IMR-90 (cell line): ENCODE data around the gene FRYL. TPM values are rescaled to one million over a fixed set of nuclear protein-coding genes. Genes with fewer than 3 reads are reported as not detected.

Experiments used
- ATAC-seq: fragments of 200-7000 bp; cut with Tn5 transposase; 2 replicates; pipeline ENCODE4 v1.9.1; 2020; ENCODE audit warnings: low read depth, mild to moderate bottlenecking, moderate library complexity
- BruUV-seq: library from RNA; stranded (reverse); fragments of 400-500 nt; replicated peaks from 2 replicates; lab custom pipeline; 2021; lab: Mats Ljungman, UMichigan
- CTCF ChIA-PET: fragments of 300-600 bp; formaldehyde crosslinking; extraction: SDS; loops from one replicate; lab custom pipeline; 2021; ENCODE audit warnings: antibody characterized with exemption; lab: Yijun Ruan, JAX
- POLR2A ChIA-PET: fragments of 300-600 bp; sonication (Branson Sonifier 250); formaldehyde crosslinking; loops from one replicate; lab custom pipeline; 2022; ENCODE audit warnings: antibody characterized with exemption; ENCODE audit not compliant: unreplicated experiment; lab: Charles Lee
- DNase-seq: peaks from one replicate; pipeline ENCODE4 v3.0.0; 2013
- H2AFZ ChIP-seq: replicated peaks from 2 replicates; pipeline ENCODE3; 2013; ENCODE audit warnings: low read length, mild to moderate bottlenecking; ENCODE audit not compliant: poor library complexity
- H2AK5ac ChIP-seq: 2 replicates; pipeline ENCODE4 v1.6.1; 2013; ENCODE audit warnings: low read depth, low read length, inconsistent platforms
- H2AK9ac ChIP-seq: replicated peaks from 2 replicates; pipeline ENCODE3; 2013; ENCODE audit warnings: mild to moderate bottlenecking, low read depth, low read length, moderate library complexity; ENCODE audit not compliant: poor library complexity
- H2BK120ac ChIP-seq: 2 replicates; pipeline ENCODE4 v1.6.1; 2013; ENCODE audit warnings: low read depth, low read length, inconsistent platforms
- H2BK15ac ChIP-seq: 3 replicates; pipeline ENCODE4 v1.6.1; 2013; ENCODE audit warnings: low read depth, low read length, inconsistent platforms
- H2BK20ac ChIP-seq: 2 replicates; pipeline ENCODE4 v1.6.1; 2013; ENCODE audit warnings: low read depth, mild to moderate bottlenecking, inconsistent platforms, low read length, moderate library complexity
- H2BK5ac ChIP-seq: 2 replicates; pipeline ENCODE4 v1.6.1; 2013; ENCODE audit warnings: mild to moderate bottlenecking, low read depth, low read length, inconsistent platforms; ENCODE audit not compliant: poor library complexity, severe bottlenecking
- H3K14ac ChIP-seq: replicated peaks from 2 replicates; pipeline ENCODE4 v1.6.1; 2013; ENCODE audit warnings: low read depth, low read length, inconsistent platforms
- H3K18ac ChIP-seq: 2 replicates; pipeline ENCODE4 v1.6.1; 2013; ENCODE audit warnings: low read depth, low read length, control low read depth
- H3K23ac ChIP-seq: 2 replicates; pipeline ENCODE4 v1.6.1; 2013; ENCODE audit warnings: low read depth, low read length, inconsistent platforms
- H3K27ac ChIP-seq: 2 replicates; pipeline ENCODE4 v1.5.1; 2013; ENCODE audit warnings: mild to moderate bottlenecking, control low read depth, low read length; ENCODE audit not compliant: insufficient read depth
- H3K27me3 ChIP-seq: 2 replicates; pipeline ENCODE4 v1.6.1; 2013; ENCODE audit warnings: low read length; ENCODE audit not compliant: control insufficient read depth, insufficient read depth
- H3K36me3 ChIP-seq: 2 replicates; pipeline ENCODE4 v1.6.1; 2013; ENCODE audit warnings: low read length, mixed read lengths; ENCODE audit not compliant: control insufficient read depth, insufficient read depth
- H3K4ac ChIP-seq: 2 replicates; pipeline ENCODE4 v1.6.1; 2013; ENCODE audit warnings: low read depth, low read length, inconsistent platforms
- H3K4me1 ChIP-seq: 2 replicates; pipeline ENCODE4 v1.6.1; 2013; ENCODE audit warnings: low read length, mixed read lengths; ENCODE audit not compliant: control insufficient read depth, insufficient read depth
- H3K4me2 ChIP-seq: 2 replicates; pipeline ENCODE4 v1.6.1; 2013; ENCODE audit warnings: low read depth, mild to moderate bottlenecking, control low read depth, low read length, moderate library complexity
- H3K4me3 ChIP-seq: 2 replicates; pipeline ENCODE4 v1.5.1; 2013; ENCODE audit warnings: low read depth, mild to moderate bottlenecking, control low read depth, low read length, moderate library complexity; ENCODE audit not compliant: insufficient read depth
- H3K56ac ChIP-seq: 2 replicates; pipeline ENCODE4 v1.6.1; 2013; ENCODE audit warnings: low read length, inconsistent platforms; ENCODE audit not compliant: insufficient read depth; ENCODE audit errors: extremely low read depth
- H3K79me1 ChIP-seq, 2 experiments: 2 replicates each; pipeline ENCODE4 v1.6.1; 2013; ENCODE audit warnings: low read length in 2 of 2, inconsistent platforms in 1 of 2, low read depth in 1 of 2
- H3K9ac ChIP-seq: 2 replicates; pipeline ENCODE4 v1.6.1; 2013; ENCODE audit warnings: low read depth, low read length, control low read depth
- H3K9me1 ChIP-seq: 2 replicates; pipeline ENCODE4 v1.6.1; 2013; ENCODE audit warnings: low read length, inconsistent platforms; ENCODE audit not compliant: insufficient read depth
- H3K9me3 ChIP-seq: 2 replicates; pipeline ENCODE4 v1.6.1; 2013; ENCODE audit warnings: low read length; ENCODE audit not compliant: control insufficient read depth, insufficient read depth
- H4K20me1 ChIP-seq: 2 replicates; pipeline ENCODE4 v1.6.1; 2013; ENCODE audit warnings: low read length, inconsistent platforms; ENCODE audit not compliant: insufficient read depth
- H4K5ac ChIP-seq: 2 replicates; pipeline ENCODE4 v1.6.1; 2013; ENCODE audit warnings: mild to moderate bottlenecking, low read depth, low read length, control low read depth
- H4K8ac ChIP-seq, 2 experiments: 2 replicates each; pipeline ENCODE4 v1.6.1; 2013; ENCODE audit warnings: low read depth in 2 of 2, low read length in 2 of 2, control low read depth in 1 of 2, inconsistent platforms in 1 of 2
- H4K91ac ChIP-seq: 2 replicates; pipeline ENCODE4 v1.6.1; 2013; ENCODE audit warnings: low read depth, low read length, inconsistent platforms; ENCODE audit not compliant: insufficient read depth
- BHLHE40 ChIP-seq: fragments of 150-350 bp; IDR thresholded peaks from 2 replicates; pipeline ENCODE4 v1.6.1; 2016; ENCODE audit warnings: mild to moderate bottlenecking, low read depth, low read length
- CHD1 ChIP-seq: IDR thresholded peaks from 2 replicates; pipeline ENCODE4 v1.6.1; 2012; ENCODE audit warnings: low read depth, low read length, improper control_type of control experiment
- CTCF ChIP-seq: conservative IDR thresholded peaks from 2 replicates; pipeline ENCODE4 v1.5.1; 2012; ENCODE audit warnings: mild to moderate bottlenecking, low read depth, low read length, improper control_type of control experiment
- FOS ChIP-seq: fragments of 150-350 bp; IDR thresholded peaks from 2 replicates; pipeline ENCODE4 v1.6.1; 2016; ENCODE audit warnings: low read depth, low read length
- MAFK ChIP-seq: IDR thresholded peaks from 2 replicates; pipeline ENCODE4 v1.6.1; 2012; ENCODE audit warnings: low read depth, low read length, improper control_type of control experiment
- NFE2L2 ChIP-seq: fragments of 150-350 bp; IDR thresholded peaks from 2 replicates; pipeline ENCODE4 v1.6.1; 2016; ENCODE audit warnings: low read depth, mild to moderate bottlenecking, low read length
- POLR2A ChIP-seq: IDR thresholded peaks from 2 replicates; pipeline ENCODE4 v1.6.1; 2012; ENCODE audit warnings: mild to moderate bottlenecking, low read depth, low read length
- RAD21 ChIP-seq: IDR thresholded peaks from 2 replicates; pipeline ENCODE4 v1.6.1; 2012; ENCODE audit warnings: low read length, improper control_type of control experiment
- RCOR1 ChIP-seq: IDR thresholded peaks from 2 replicates; pipeline ENCODE4 v1.6.1; 2012; ENCODE audit warnings: mild to moderate bottlenecking, low read length, improper control_type of control experiment; ENCODE audit not compliant: insufficient replicate concordance
- RFX5 ChIP-seq: IDR thresholded peaks from 2 replicates; pipeline ENCODE4 v1.8.0; 2012; ENCODE audit warnings: low read depth, mild to moderate bottlenecking, low read length, moderate library complexity
- USF2 ChIP-seq: fragments of 150-350 bp; IDR thresholded peaks from 2 replicates; pipeline ENCODE4 v1.6.1; 2017; ENCODE audit warnings: mild to moderate bottlenecking, antibody characterized with exemption, low read length, low read depth
- WGBS, 2 experiments: methylation state at CpG; one replicate each; pipeline versions ENCODE4 v1.1.5 to v1.1.7; 2013; ENCODE audit warnings: missing lambda C conversion rate in 2 of 2; ENCODE audit not compliant: insufficient read length in 1 of 2; ENCODE audit errors: extremely low coverage in 2 of 2; 5-methylcytosine and 5-hydroxymethylcytosine counted together
- dilution Hi-C: fragments of 300-500 bp; cut with HindIII; formaldehyde crosslinking; loops from one replicate; pipeline ENCODE4 v1.14.3; 2018; ENCODE audit warnings: low sequenced_read_pairs; ENCODE audit not compliant: unreplicated experiment
- in situ Hi-C: fragments of 300-500 bp; cut with MboI; formaldehyde crosslinking; loops from 3 replicates; pipeline ENCODE4 v1.14.3; 2019; ENCODE audit warnings: low sequenced_read_pairs, inconsistent platforms, mixed read lengths
- intact Hi-C: fragments of 100-400 bp; cut with micrococcal nuclease; formaldehyde crosslinking; loops from 2 replicates; pipeline ENCODE4 v1.10.0; 2022
- polyA plus RNA-seq, 3 experiments: library from polyadenylated mRNA; depleted of rRNA; stranded (reverse); fragments of >200 nt; gene quantifications; 2 replicates each; pipeline ENCODE4 v1.2.3, GENCODE V29; 2012; ENCODE audit warnings: low replicate concordance in 1 of 3
- total RNA-seq: library from RNA; depleted of rRNA; stranded (reverse); fragments of >200 nt; gene quantifications from 2 replicates; pipeline ENCODE4 v1.2.3, GENCODE V29; 2012

Gene FRYL
- total and polyA plus RNA-seq, 2 of the 4 experiments (the other 2 are of a cell fraction) = 9.9 to 77.4 TPM

GRCh38 chr4:48506716-48507115, 273.4 kb downstream of the FRYL start:
- Histone ChIP-seq H3K4me1 (no peaks in the 10 kb centered on the region), H3K18ac (no peak overlapping the region), H3K27ac (no peak overlapping the region), H3K4me3 (no peak overlapping the region), H3K4ac (no peak overlapping the region), H2AK9ac (no peak overlapping the region), H3K56ac (no peak overlapping the region), H2AFZ (no peak overlapping the region), H2AK5ac (no peak overlapping the region), H3K23ac (no peak overlapping the region), H3K14ac (no peak overlapping the region), H2BK15ac (no peak overlapping the region), H3K36me3 (peaks cover 19% of the 10 kb centered on the region), H2BK20ac (no peak overlapping the region), H3K79me1 (no peaks in the 10 kb centered on the region; a peak in 1 of 4 replicates), H3K4me2 (no peak overlapping the region), H4K91ac (no peak overlapping the region), H3K9me1 (no peaks in the 10 kb centered on the region), H4K5ac (no peak overlapping the region), H4K8ac (no peak overlapping the region), H2BK120ac (no peak overlapping the region), H3K9ac (no peak overlapping the region), H3K27me3 (no peaks in the 10 kb centered on the region), H3K9me3 (no peaks in the 10 kb centered on the region), H4K20me1 (no peaks in the 10 kb centered on the region), H2BK5ac (no peak overlapping the region)
- TF ChIP-seq RAD21 (no peak), CHD1 (no peak), FOS (no peak), BHLHE40 (no peak), RCOR1 (no peak), RFX5 (no peak), POLR2A (no peak), MAFK (no peak), CTCF (no peak), NFE2L2 (no peak), USF2 (no peak)
- in situ Hi-C loops = no loop called here
- ChIA-PET POLR2A (no interaction called here), CTCF (interaction anchor here (0.8 kb wide), 1 partner anchor 39 kb away, joined by 4 read pairs; no protein-coding TSS in a partner anchor)
- intact Hi-C loops = loop anchor here (10.0 kb wide), 1 partner anchor 52 kb away; no protein-coding TSS in a partner anchor
- no CpG with 5 or more reads among the region's 2 CpGs for whole genome bisulfite sequencing, 2 experiments
- ATAC-seq (no peak), DNase-seq (no peak)
- dilution Hi-C loops = no loop called here
- BruUV-seq = no TSS peak
